Measurements from ENCODE around the gene KRT8. TPM values are rescaled to one million over a fixed set of nuclear protein-coding genes. Genes with fewer than 3 reads are reported as not detected.

Gene KRT8
- total and polyA plus RNA-seq, 2 donors, result 100 to 142 TPM

DNA sequence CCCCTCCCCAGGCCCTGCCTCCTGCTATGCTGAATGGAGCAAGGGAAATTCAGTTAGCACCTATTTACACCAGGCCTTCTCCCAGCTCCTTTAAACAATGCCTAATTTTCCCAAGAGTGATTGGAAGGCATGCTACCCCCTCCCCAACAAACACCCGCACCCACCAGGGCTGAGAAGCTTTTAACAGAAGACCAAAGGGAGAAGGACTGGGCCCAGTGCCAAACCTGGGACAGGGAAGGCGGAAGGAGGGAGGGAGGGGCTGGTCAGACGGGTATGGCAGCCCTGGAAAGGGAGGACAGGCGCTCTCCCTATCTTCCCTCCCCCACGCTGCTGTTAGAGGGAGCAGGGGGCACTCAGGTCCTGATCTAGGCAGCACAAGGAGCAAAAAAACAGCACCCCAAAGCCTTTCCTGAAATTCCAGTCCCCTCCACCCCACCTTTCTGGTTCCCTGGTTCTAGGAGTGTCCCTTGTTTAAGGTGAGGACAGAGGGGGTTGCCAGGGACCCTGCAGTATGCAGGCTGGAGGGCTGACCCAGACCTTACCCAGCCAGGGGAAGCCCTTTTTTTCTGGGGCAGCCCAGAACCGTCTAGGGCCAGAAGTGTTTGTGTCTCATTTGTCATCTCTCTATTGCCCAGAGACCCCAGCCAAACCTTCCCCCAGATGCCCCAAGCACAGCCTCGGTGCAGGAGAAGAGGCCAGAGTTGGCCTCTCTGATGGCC lies 2.4 kb upstream of the KRT8 start:
- Histone ChIP-seq H3K4me3 (ENCODE audit: low read length in 2 of 2) (no peak overlapping the region), H3K36me3 (ENCODE audit: control insufficient read depth in 2 of 2, insufficient read depth in 2 of 2, low read length in 1 of 2) (no peaks in the 10 kb centered on the region), H3K27ac (ENCODE audit: low read depth in 1 of 2, low read length in 1 of 2) (peak overlapping the region in 1 of 2 donors; percentile 58), H3K27me3 (ENCODE audit: control insufficient read depth in 2 of 2, insufficient read depth in 1 of 2, low read length in 1 of 2) (no peaks in the 10 kb centered on the region), H3K4me1 (ENCODE audit: control insufficient read depth in 2 of 2, insufficient read depth in 2 of 2, low read length in 2 of 2) (peaks cover 5 to 26% of the 10 kb centered on the region in 2 donors), H3K9me3 (ENCODE audit: control insufficient read depth in 2 of 2, insufficient read depth in 1 of 2, low read length in 1 of 2) (peaks cover 0 to 3% of the 10 kb centered on the region in 2 donors)
- no peak for DNase-seq (ENCODE audit: low read depth in 6 of 9, low spot score in 9 of 9)
- WGBS, result 56% methylated on average over 7 of the region's 7 CpGs

DNA sequence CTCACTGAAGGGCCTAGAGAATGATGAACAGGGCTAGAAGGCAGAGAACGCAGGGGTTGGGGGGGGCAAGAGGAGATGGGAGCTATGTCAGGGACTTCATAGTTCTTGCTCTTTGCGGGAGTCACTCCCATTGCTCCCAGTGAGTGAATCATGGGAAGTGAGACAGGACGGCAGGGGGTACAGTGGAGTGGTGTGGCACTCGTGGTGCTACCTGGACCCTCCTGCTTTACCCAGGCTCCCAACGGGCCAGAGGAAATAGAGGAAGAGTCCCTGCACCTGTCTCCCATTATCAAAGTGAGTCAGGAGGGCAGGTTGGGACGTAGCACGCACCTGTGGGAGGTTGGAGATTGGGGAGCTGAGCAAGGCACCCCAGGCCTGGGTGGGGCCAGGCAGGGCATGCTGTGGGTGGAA lies 1.3 kb upstream of the KRT8 start:
- Histone ChIP-seq H3K27me3 (ENCODE audit: control insufficient read depth in 2 of 2, insufficient read depth in 1 of 2, low read length in 1 of 2) (no peaks in the 10 kb centered on the region), H3K9me3 (ENCODE audit: control insufficient read depth in 2 of 2, insufficient read depth in 1 of 2, low read length in 1 of 2) (peaks cover 0 to 3% of the 10 kb centered on the region in 2 donors), H3K36me3 (ENCODE audit: control insufficient read depth in 2 of 2, insufficient read depth in 2 of 2, low read length in 1 of 2) (no peaks in the 10 kb centered on the region), H3K27ac (ENCODE audit: low read depth in 1 of 2, low read length in 1 of 2) (no peak overlapping the region), H3K4me3 (ENCODE audit: low read length in 2 of 2) (no peak overlapping the region), H3K4me1 (ENCODE audit: control insufficient read depth in 2 of 2, insufficient read depth in 2 of 2, low read length in 2 of 2) (peaks cover 5 to 26% of the 10 kb centered on the region in 2 donors)
- DNase-seq (ENCODE audit: low read depth in 6 of 9, low spot score in 9 of 9), result no peak
- 89% methylated on average over 7 of the region's 7 CpGs for WGBS

DNA sequence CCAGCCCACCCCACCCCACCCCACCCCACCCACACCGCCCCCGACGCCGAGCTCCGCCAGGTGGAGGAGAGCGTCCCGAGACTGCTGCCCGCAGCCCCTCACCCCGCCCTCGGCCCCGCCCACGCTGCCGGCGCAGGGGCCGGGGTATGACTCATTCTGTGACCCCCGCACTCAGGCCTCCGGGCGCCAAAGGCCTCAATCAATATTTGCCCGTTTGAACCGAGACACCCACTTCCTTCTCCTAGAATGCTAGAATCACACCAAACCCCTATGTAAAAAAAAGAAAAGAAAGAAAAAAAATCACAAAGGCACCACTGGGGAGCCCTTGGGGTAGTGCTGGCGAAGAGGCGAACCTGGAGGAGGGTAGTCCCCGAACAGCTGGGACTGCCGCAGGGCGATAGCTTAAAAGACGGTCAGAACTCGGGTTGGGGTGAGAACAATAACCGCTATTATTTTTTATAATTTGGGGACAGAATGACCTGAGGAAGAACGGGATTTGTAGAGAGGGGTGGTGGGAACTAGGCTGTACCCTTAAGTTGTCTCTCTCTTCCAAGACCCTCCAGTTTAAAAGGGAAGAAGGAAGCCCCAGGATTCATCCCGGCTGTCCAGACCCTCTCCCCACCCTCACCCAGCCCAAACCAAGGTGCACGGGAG lies 894 bp downstream of the KRT8 start:
- peak in 5 of 9 donors; percentile 33 to 71 (median 45) for DNase-seq (ENCODE audit: low read depth in 6 of 9, low spot score in 9 of 9)
- Histone ChIP-seq H3K27ac (ENCODE audit: low read depth in 1 of 2, low read length in 1 of 2) (peak overlapping the region; percentile 64 to 71), H3K27me3 (ENCODE audit: control insufficient read depth in 2 of 2, insufficient read depth in 1 of 2, low read length in 1 of 2) (no peaks in the 10 kb centered on the region), H3K4me3 (ENCODE audit: low read length in 2 of 2) (peak overlapping the region; percentile 40 to 51), H3K9me3 (ENCODE audit: control insufficient read depth in 2 of 2, insufficient read depth in 1 of 2, low read length in 1 of 2) (peaks cover 0 to 3% of the 10 kb centered on the region in 2 donors), H3K4me1 (ENCODE audit: control insufficient read depth in 2 of 2, insufficient read depth in 2 of 2, low read length in 2 of 2) (peaks cover 5 to 26% of the 10 kb centered on the region in 2 donors), H3K36me3 (ENCODE audit: control insufficient read depth in 2 of 2, insufficient read depth in 2 of 2, low read length in 1 of 2) (no peaks in the 10 kb centered on the region)
- WGBS, result 27% methylated on average over 31 of the region's 31 CpGs

DNA sequence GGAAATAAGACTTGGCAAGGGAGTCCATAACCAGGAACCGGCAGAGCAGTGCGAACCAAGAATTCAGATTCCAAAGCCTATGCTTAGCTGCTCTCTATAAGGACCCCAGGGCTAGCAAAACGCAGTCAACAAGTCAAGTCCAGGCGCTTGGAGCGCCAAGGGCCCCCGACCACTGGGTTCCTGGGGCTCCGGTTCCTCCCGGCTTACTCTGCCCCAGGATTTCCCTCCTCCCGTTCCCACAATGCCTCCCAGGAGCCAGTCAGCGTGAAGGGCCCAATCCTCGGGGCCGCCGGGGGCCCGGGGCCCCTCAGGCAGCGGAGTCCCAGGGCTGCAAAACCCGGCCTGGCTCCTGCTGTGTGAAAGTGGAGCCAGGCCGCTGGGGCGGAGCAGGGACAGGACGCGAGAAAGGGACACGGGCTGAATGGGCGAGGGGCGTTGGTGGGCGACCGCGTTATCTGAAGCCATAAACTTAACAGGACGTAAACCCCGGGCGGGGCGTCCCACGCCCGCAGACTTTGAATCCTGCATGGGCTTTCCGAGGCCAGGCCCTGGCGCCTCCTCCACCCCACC lies 1.5 kb downstream of the KRT8 start:
- DNase-seq (ENCODE audit: low read depth in 6 of 9, low spot score in 9 of 9), result peak; percentile 54 to 92 (median 76)
- Histone ChIP-seq H3K27ac (ENCODE audit: low read depth in 1 of 2, low read length in 1 of 2) (peak overlapping the region; percentile 26 to 48), H3K27me3 (ENCODE audit: control insufficient read depth in 2 of 2, insufficient read depth in 1 of 2, low read length in 1 of 2) (no peaks in the 10 kb centered on the region), H3K4me3 (ENCODE audit: low read length in 2 of 2) (peak overlapping the region; percentile 36 to 51), H3K9me3 (ENCODE audit: control insufficient read depth in 2 of 2, insufficient read depth in 1 of 2, low read length in 1 of 2) (peaks cover 0 to 3% of the 10 kb centered on the region in 2 donors), H3K4me1 (ENCODE audit: control insufficient read depth in 2 of 2, insufficient read depth in 2 of 2, low read length in 2 of 2) (peaks cover 5 to 23% of the 10 kb centered on the region in 2 donors), H3K36me3 (ENCODE audit: control insufficient read depth in 2 of 2, insufficient read depth in 2 of 2, low read length in 1 of 2) (no peaks in the 10 kb centered on the region)
- 5% methylated on average over 34 of the region's 34 CpGs for WGBS

DNA sequence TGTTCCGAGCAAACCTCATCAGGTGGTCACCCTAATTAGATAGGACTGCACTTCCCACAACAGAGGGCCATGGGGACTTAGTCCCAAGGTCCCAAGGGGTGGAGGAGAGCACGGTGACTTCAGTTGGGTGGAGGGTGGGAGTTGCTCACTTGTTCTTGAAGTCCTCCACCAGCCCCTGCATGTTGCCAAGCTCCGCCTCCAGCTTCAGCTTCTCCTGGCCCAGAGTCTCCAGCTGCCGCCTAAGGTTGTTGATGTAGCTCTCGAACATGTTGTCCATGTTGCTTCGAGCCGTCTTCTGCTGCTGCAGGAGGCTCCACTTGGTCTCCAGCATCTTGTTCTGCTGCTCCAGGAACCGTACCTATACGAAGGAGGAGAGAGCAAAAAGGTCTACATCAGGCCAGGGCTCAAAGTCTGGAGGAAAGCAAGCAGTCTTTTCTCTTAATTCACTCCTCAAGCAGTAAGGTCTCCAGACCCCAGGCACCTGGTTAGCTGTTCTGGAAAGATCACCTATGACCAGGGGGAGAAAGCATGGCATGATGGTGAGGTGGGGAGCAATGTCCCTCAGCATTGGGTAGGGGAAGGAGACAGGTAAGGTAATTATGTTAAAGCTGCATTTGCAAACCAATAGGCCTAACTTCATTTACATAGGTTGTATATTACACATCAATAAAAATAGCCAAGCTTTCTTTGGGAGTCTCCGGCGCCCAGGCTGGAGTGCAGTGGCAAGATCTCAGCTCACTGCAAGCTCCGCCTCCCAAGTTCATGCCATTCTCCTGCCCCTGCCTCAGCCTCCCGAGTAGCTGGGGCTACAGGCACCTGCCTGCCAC lies 2.9 kb downstream of the KRT8 start:
- Histone ChIP-seq H3K27me3 (ENCODE audit: control insufficient read depth in 2 of 2, insufficient read depth in 1 of 2, low read length in 1 of 2) (no peaks in the 10 kb centered on the region), H3K36me3 (ENCODE audit: control insufficient read depth in 2 of 2, insufficient read depth in 2 of 2, low read length in 1 of 2) (no peaks in the 10 kb centered on the region), H3K4me3 (ENCODE audit: low read length in 2 of 2) (no peak overlapping the region), H3K27ac (ENCODE audit: low read depth in 1 of 2, low read length in 1 of 2) (no peak overlapping the region), H3K4me1 (ENCODE audit: control insufficient read depth in 2 of 2, insufficient read depth in 2 of 2, low read length in 2 of 2) (peaks cover 5 to 10% of the 10 kb centered on the region in 2 donors), H3K9me3 (ENCODE audit: control insufficient read depth in 2 of 2, insufficient read depth in 1 of 2, low read length in 1 of 2) (peaks cover 0 to 3% of the 10 kb centered on the region in 2 donors)
- DNase-seq (ENCODE audit: low read depth in 6 of 9, low spot score in 9 of 9), result no peak
- 96% methylated on average over 13 of the region's 13 CpGs for WGBS

DNA sequence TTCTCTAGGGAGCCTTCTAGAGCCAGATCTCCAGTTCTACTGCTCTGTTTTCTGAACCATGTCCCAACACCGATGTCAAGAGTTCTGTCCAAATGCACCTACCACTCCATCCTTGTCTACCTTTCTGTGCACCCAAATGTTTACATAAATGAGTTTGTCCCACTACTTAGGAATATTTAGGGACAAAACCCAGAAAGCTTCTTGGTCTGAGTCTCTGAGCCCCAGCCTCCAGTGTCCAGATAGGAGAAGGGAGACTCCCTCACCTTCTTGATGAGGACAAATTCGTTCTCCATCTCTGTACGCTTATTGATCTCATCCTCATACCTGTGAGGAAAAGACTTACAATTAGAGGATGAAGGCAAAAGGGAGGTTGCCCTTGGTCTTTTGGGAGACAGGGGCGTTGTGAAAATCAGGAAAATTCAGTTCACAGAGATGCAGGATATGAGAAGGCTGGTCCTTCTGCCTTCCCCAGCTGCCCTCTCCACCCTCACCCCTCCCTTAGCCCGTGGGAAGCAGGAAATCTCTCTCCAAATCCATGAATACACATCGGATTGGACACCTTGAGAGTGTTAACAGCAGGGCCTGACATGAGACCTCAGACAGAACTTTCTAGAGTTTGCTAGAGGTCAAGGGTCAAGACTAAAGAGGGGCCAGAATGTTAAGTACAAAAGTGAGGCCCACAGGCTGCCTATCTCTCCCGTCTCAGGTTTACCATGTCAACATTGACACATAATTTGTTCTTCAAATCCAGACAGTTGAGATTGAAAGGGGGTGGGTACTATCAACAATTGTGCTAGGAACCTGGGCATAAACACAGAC lies 3.8 kb downstream of the KRT8 start:
- no peak overlapping the region for H3K4me3 ChIP-seq (ENCODE audit: low read length in 2 of 2)
- WGBS, result 80% methylated on average over 7 of the region's 7 CpGs

DNA sequence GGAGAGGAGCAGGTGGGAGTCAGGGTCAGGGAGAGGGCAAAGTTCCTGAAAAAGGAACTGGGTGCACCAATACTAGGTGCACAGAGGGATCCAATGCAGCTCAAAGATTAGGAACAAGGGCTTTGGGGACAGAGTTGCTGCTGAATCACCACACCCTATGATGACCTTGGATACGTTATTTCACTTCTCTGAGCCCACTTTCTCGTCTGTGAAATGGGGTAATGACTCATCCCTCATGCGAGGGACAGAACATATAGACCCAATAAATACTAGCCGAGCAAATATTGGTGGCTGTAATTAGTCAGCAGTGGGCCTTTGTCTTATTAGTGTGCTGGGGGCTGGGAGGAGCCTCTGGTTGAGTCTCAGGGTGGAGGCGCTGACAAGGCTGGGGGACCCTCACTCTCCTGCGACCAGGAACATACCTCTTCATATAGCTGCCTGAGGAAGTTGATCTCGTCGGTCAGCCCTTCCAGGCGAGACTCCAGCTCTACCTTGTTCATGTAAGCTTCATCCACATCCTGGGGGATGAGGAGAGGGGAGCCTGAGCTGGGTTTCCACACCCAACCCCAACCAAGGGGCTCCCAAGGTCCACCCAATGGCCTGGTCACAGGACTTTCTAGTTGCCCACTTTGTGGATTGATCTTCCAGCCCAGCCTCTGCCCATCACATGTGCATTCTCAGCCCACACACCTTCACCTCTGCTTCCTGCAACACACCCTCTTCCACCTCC lies 4.5 kb downstream of the KRT8 start:
- Histone ChIP-seq H3K27me3 (ENCODE audit: control insufficient read depth in 2 of 2, insufficient read depth in 1 of 2, low read length in 1 of 2) (no peaks in the 10 kb centered on the region), H3K9me3 (ENCODE audit: control insufficient read depth in 2 of 2, insufficient read depth in 1 of 2, low read length in 1 of 2) (peaks cover 0 to 3% of the 10 kb centered on the region in 2 donors), H3K27ac (ENCODE audit: low read depth in 1 of 2, low read length in 1 of 2) (no peak overlapping the region), H3K4me1 (ENCODE audit: control insufficient read depth in 2 of 2, insufficient read depth in 2 of 2, low read length in 2 of 2) (peaks cover 5 to 10% of the 10 kb centered on the region in 2 donors), H3K36me3 (ENCODE audit: control insufficient read depth in 2 of 2, insufficient read depth in 2 of 2, low read length in 1 of 2) (peaks cover 0 to 2% of the 10 kb centered on the region in 2 donors), H3K4me3 (ENCODE audit: low read length in 2 of 2) (no peak overlapping the region)
- DNase-seq (ENCODE audit: low read depth in 6 of 9, low spot score in 9 of 9), result no peak
- WGBS, result 96% methylated on average over 9 of the region's 9 CpGs

More for the DNA sequence above, 3.8 kb downstream of the KRT8 start:
- Histone ChIP-seq H3K27me3 (ENCODE audit: control insufficient read depth in 2 of 2, insufficient read depth in 1 of 2, low read length in 1 of 2) (no peaks in the 10 kb centered on the region), H3K27ac (ENCODE audit: low read depth in 1 of 2, low read length in 1 of 2) (no peak overlapping the region), H3K9me3 (ENCODE audit: control insufficient read depth in 2 of 2, insufficient read depth in 1 of 2, low read length in 1 of 2) (peaks cover 0 to 3% of the 10 kb centered on the region in 2 donors), H3K4me1 (ENCODE audit: control insufficient read depth in 2 of 2, insufficient read depth in 2 of 2, low read length in 2 of 2) (peaks cover 5 to 10% of the 10 kb centered on the region in 2 donors), H3K36me3 (ENCODE audit: control insufficient read depth in 2 of 2, insufficient read depth in 2 of 2, low read length in 1 of 2) (peaks cover 0 to 2% of the 10 kb centered on the region in 2 donors)
- DNase-seq (ENCODE audit: low read depth in 6 of 9, low spot score in 9 of 9), result no peak
